ENCODE measurements around the gene TLR6.

- TF ChIP-seq POLR2A (IDR thresholded peaks at IDR 0.05; ENCODE audit: low read depth, low read length) (no peak), POLR2AphosphoS5 (IDR thresholded peaks at IDR 0.05; ENCODE audit: low read depth, low read length) (no peak), SPI1 (IDR thresholded peaks at IDR 0.05; ENCODE audit: low read depth, low read length) (no peak), TAF1 (IDR thresholded peaks at IDR 0.05; ENCODE audit: low read depth, low read length) (no peak)
Measured at GRCh38 chr4:38868059-38868960, 11.7 kb upstream of the TLR6 start.
